GM13977 (cell line): ENCODE results near the gene SENP1.
"Not testable (repeated sequence)": the region's sequence is repeated elsewhere in the genome, so short reads cannot be mapped to it uniquely, and the experiment has no call there.

Experiments used
- DNase-seq: peaks from one replicate; pipeline ENCODE4 v3.0.0; 2012; ENCODE audit warnings: low spot score
- CTCF ChIP-seq: IDR thresholded peaks from 2 replicates; pipeline ENCODE4 v1.5.1; 2012; ENCODE audit warnings: mild to moderate bottlenecking, control low read depth; ENCODE audit not compliant: insufficient read depth; ENCODE audit errors: extremely low read depth, missing control alignments
- in situ Hi-C: fragments of 300-500 bp; cut with MboI; formaldehyde crosslinking; loops from one replicate; pipeline ENCODE4 v1.12.0; 2022; ENCODE audit warnings: low sequenced_read_pairs, low pct_unique_long_range_greater_than_20kb, mixed read lengths, inconsistent platforms; ENCODE audit not compliant: unreplicated experiment

SENP1 gene

DNA sequence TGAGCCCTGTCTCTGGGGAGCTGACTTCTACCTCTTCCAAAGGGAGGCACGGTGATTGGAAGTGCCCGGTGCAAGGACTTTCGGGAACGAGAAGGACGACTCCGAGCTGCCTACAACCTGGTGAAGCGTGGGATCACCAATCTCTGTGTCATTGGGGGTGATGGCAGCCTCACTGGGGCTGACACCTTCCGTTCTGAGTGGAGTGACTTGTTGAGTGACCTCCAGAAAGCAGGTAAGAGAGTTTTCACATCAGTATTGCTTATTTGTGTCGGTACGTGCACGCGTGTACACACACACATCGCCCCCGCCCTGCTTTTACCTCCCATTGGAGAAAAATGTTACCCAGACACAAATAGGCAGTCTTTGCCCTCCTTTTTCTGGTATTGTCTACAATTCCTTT, 26.9 kb upstream of the SENP1 start:
- in situ Hi-C loops = no loop called here
- TF ChIP-seq CTCF = no peak
- DNase-seq = no peak

DNA sequence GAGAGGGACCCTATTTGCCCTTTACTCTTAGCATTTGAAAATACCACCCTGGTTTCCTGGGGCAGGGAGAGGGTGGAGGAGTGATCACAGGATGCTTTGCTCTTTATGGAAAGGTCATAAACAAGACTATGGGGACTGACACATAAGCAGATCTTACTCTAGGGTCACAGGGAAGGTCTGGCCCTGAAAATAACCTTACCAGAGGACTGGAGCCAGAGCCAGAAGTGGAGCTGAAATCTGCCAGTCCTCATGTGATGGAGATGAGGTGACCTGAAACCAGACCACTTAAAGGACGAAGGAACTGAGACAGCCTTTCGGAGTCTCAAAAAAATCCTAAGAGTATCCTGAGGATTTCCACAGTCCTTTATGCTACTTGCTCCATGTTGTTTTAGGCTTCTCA, 25.6 kb upstream of the SENP1 start:
- no peak for TF ChIP-seq CTCF
- no peak for DNase-seq
- in situ Hi-C loops = no loop called here

DNA sequence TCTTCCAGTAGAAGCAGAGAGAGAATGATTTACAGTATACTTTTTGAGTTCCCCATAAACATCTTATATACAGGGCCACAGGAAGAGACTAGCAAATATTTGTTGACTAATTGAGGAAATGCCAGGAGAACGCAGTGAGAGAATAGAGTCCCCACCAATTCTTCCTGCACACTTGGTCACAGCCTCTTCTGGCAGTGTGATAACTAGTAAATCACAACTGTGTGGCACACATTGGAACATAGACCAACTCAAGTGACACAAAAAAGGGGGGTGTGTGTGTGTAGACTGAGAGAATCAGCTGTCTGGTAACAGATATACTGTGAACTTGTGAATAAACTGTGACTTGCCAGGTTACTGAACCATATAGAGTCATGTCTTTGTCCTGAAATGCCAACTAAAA, 23.5 kb upstream of the SENP1 start:
- in situ Hi-C loops = no loop called here
- no peak for DNase-seq
- TF ChIP-seq CTCF = no peak

DNA sequence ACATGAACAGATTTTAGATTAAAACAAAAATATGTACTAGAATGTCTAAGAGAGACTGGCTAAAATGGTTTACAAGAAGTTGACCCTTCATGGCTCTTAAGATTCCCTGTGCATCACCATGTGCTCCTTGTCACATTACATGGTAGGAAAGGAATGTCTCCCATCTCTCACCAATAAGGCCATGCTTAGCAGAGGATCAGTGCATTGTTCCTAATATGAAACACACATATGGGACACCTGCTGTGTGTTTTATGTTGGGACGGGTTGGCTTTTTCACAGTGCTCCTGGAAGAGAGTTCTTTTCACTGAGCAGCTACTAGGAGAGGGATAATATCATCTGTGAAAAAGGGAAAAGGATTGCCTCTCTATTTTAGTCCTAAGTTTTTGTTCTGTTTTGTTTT, 22.9 kb upstream of the SENP1 start:
- in situ Hi-C loops = no loop called here
- no peak for TF ChIP-seq CTCF
- no peak for DNase-seq

DNA sequence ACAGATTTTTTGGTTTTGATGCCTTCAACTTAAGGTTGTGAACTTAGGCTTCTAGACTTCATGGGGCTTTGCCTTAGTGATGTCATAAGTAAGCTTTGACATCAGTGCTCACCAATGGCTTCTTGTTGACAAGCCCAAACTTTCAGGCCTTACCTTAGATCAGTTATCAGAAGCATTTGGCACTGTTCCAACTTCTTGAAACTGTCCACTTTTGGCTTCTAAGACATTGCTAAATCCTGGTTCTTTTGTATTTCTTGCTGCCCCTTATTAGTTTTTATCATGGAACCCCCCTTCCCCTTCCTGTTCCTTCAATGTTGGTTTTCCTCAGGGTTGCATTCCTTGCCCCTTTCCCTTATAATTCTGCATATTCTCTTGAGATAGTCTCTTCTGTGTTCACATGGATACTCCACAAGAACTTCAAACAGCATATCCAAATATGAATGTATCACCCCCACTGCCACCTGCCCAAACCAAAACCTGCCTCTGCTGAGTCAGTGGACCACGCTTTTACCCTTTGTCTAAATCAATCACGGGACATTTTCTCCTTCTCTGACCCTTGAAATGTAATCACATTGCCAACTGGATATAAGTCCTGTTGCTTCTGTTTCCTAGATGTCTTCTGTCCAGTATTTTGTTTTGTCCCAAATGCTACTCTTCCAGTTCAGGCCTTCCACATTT, 21.2 kb upstream of the SENP1 start:
- no peak for TF ChIP-seq CTCF
- DNase-seq = no peak
- in situ Hi-C loops = no loop called here

DNA sequence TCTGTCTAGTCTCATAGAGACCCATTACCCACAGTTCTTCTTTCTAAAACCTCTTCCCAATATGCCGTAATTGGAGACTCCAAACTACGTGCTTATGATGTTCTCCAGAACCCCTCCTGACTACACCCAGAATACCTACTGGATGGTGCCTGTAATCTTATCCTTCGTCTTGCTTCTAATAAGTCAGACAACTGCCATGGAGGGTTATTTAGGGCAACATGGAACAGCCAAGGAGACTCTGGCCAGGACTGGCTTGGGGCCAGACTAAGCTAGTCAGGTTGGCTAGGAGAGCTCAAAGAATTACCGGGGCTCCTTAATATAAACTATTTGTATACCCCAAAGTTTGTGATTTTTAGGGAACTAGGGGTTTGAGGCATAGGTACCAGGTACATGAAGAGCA, 20.1 kb upstream of the SENP1 start:
- no peak for TF ChIP-seq CTCF
- in situ Hi-C loops = no loop called here
- no peak for DNase-seq

DNA sequence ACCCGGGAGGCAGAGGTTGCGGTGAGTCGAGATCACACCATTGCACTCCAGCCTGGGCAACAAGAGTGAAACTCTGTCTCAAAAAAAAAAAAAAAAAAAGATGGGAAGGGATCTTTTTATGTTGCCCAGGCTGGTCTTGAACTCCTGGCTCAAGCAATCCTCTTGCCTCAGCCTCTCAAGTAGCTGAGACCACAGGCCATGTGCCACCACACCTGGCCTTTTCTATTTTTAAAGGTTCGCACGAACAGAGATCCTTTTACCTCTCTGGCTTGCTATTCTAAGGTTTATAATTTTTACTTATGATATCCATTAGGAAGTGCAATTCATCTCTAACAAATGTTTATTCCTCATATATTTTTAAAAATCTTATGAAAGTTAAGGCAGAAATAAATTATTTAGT, 19.7 kb upstream of the SENP1 start:
- DNase-seq, in situ Hi-C loops: not testable (repeated sequence)
